Lung microvascular endothelial cell (primary cell): ENCODE measurements around the gene CDH20. TPM values are rescaled to one million over a fixed set of nuclear protein-coding genes. Genes with fewer than 3 reads are reported as not detected.
A peak's percentile ranks its signal among the peaks of the same experiment; 100 is the strongest.

Experiments used
- DNase-seq, 2 donors: peaks; one replicate each; pipeline versions ENCODE4 v3.0.0 to v3.0.0-alpha.2; 2010; ENCODE audit warnings: low read depth in 2 of 2
- total RNA-seq: library from RNA; depleted of rRNA; stranded (reverse); fragments of >200 nt; gene quantifications from 2 replicates; pipeline ENCODE4 v1.2.1, GENCODE V29; 2014

Gene CDH20
- total RNA-seq, 1 donor from 2014 or later = under 0.01 TPM

DNA sequence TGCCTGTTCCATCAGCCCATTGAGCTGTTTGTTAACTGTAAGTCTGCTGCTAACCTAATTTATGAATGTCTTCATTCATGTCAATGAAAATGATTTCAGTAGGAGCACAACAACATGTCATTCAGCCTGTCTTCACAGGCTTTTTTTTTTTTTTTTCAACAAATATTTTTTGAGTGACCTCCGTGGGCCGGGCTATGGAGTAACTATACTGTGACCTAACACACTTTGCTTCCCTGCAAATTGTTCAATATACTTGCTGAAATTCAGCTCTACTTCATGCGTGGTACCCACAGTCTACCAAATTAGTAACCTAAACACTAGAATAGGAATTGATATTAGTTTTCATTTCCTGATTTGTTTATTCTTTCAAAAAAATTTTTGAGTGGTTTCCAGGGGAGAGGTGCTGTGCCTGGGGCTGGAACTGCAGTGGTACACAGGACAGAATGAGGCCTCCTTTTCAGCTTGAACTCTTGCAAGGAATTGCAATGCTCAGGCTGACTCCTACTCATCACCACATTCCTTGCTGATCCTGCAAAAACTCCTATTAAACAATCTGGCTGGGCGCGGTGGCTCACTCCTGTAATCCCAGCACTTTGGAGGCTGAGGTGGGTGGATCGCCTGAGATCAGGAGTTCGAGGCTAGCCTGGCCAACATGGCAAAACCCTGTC lies 87.1 kb downstream of the CDH20 start:
- DNase-seq = no peak

DNA sequence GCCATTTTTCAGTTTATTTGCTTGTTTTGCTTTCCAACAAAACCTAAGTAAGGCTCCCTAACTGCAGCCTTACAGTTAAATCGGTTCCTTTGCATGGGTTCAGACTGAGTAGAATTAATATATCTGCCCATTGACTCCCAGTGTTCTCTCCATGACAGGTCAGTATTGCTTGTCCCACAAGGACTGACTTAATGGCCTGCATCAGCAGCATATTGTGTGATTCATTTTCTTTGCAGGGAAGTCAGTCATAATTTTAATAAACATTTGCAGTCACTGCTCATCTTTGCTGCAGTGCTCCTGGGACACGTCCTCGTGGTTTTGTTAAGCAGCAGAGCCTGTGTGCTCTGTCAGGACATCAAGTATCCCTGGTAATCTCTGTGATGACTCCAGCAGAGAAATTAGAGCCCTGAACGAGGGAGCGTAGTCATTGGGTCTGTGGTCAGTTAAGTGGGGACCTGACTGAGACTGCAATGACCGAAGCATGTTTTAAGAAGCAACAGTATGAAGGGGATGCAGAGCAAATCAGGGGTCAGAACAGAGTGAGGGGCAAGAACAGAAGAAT lies 93.3 kb downstream of the CDH20 start:
- DNase-seq = no peak

DNA sequence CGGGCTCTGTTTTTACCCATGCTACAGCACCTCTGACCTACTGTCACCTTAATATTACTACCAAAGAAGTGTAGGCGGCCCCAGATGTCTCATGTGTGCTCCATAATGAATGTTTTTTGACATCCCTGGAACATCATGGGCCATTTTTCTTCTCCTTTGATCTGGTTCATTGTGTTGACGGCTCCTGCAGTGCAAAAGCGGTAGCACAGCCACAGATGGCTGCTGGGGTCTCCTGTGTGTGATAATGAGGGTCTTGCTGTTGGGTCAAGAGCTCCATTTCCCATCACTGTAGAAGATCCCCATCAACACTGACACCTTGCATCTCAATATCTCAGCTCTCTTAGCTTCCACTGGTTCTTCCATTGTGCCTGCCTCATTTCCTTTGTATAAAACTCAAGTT lies 95.0 kb downstream of the CDH20 start:
- no peak for DNase-seq

DNA sequence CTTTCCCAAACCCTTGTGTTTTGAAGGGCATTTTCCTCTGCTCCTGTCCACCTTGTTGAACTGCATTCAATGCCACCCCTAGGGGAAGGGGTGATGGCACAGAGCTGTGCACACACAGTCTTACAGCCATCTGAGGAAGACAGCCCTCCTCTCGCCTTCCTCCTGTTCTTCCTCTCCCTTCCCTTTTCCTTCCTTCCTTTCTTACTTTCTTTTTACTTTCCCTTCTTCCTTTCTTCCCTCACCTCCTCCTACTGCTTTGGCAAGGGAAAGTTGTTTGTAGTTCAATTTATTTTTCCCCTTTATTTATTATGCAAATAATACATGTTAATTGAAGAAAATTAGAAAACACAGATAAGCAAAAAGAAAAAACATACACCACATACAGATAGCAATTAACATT lies 99.4 kb downstream of the CDH20 start:
- DNase-seq = no peak

DNA sequence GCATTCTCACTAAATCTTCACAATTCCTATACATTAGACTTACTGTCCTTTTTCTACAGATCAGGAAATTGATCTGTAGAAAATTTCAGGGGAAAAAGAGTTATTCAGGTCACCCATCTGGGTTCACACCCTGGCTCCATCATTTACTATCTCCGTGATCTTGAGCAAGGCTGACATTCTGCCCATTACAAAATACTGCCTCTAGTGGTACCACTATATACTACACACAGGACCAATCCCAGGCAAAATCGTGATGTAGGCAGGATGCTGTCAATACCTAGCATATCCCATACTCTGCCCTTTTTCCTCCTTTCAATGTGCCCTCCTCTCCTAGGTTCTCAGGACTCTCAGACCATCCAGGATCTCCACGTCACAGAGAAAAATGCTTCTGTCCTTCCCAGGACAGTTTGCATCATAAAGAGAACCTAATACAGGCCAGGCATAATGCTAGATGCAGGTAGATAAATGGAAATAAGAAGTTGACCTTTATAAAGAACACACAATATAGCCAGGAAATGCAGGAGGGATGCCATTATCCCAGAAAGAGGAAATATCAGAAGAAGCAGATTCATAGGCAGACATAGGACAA lies 101.9 kb downstream of the CDH20 start:
- peak; percentile 14 to 22 for DNase-seq

DNA sequence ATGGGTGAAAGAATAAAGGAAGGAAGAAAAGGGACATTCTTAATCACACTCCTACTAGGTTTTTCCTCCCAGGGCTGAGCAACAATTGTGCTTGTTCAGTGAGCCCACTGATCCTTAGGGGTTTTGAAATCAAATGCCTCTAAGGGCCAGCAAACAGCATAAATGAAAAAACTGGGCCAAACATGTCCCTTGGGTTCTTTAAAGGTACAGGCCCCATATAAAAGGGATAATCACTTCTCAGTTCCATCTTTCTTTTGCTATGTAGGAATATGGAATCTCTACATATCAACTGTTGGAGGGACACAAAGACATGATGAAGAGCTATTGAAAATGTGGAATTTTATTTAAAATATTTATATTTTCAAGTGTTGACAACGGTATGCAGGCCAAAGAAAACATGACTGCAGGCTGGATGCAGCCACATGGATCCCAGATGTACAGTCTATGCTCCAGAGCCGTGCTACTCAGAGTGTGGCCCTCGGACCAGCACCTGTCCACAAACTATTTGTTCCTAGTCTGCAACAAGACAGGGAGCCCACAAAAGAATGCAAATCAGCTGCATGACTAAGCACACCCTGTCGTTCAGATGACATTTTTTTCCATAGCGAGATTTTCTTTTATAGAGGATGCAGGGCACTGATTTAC lies 110.0 kb downstream of the CDH20 start:
- no peak for DNase-seq

DNA sequence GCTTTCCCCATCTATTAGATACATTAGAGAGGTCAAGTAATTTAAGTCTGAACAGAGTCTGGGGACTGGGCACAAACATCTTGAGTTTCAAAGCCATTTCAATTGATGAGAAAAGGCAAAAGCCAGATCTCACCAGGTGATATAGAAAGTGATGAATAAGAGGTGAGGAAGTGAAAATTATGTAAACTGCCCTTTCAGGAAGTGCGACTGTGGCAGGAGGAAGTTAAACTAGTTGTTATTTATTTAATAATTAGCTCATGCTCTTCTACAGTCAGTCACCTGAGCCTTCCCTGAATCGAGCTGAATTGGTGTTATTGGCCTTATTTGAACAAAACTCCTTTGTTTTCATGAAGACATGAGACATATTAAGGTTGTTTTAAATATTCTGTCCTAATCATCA lies 115.1 kb downstream of the CDH20 start:
- DNase-seq = no peak

DNA sequence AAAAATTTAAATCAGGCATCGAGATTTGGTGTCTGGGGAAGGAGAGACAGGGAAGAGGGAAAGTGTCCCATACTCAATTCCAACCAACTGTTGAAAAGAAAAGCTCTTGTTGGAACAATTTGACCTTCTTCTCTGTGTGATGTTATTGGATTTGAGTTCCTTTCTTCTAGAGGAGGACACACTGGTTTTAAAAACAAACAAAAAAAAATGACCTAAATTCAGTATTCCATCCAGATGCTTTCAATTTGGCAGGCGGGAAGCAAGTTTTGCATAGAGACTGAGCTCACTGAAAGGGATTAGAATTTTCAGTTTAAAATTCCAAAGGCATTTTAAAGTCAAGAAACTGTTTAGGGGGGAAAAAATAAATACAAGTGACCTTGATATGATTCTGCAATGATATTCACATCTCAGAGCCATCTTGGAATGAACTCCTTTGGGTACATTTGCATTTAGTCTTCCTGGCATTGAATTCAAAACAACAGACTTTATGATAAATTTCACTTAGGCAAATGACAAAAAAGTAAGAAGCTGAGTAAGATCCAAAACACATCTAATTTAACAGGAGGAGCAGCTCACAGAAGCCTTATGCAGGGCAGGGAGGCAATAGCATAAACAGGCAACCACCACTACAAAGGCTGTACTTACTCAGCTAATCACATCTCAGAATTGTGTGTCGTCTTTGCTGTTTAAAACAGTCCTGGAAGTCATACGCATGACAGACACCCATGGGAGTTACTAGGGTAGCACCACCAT lies 126.8 kb downstream of the CDH20 start:
- no peak for DNase-seq

DNA sequence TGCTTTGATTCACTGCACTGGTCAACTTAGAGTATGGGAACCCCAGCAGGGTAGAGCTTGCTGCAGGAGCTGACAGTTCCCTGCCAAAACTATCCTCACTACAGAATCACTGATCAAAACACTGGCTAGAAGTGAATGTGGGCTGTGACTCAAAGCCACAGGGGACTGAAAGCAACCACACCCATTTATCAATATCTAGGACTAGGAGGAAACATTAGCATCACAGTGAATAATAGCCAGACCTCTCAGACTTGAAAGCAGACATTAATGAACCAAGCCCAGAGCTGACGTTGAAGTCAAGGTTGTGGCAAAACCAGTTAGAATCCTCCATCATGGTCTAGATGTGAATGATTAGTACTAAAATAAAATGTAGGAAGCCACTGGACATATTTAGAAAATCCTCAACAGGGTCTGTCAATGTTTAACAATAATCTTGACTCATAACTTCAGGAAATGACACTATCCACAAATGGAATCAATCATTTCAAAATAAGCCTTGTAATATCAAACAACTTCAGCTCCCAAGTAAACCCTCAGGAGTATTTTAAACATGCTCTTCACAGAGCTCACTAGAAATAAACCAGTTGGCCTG lies 131.4 kb downstream of the CDH20 start:
- DNase-seq = peak in 1 of 2 donors; percentile 6

DNA sequence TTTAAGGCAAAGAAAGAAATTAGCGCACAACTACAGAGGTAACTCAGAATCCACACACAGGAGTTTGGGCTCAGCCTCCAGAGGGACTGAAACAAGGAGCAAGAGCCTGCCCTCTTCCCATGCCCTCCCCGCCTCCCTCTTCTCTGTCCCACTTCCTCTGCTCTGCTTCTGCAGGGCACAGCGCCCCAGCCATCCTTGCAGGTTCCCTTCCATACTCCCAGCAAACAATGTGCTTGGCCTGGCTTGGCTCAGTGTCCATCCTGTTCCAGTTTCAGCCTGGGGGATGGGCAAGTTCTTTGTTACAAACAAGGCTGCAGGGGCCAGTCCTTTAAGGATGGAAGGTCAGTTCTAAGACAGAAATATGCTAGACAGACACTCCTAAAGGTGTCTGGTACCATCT lies 133.5 kb downstream of the CDH20 start:
- DNase-seq = no peak

DNA sequence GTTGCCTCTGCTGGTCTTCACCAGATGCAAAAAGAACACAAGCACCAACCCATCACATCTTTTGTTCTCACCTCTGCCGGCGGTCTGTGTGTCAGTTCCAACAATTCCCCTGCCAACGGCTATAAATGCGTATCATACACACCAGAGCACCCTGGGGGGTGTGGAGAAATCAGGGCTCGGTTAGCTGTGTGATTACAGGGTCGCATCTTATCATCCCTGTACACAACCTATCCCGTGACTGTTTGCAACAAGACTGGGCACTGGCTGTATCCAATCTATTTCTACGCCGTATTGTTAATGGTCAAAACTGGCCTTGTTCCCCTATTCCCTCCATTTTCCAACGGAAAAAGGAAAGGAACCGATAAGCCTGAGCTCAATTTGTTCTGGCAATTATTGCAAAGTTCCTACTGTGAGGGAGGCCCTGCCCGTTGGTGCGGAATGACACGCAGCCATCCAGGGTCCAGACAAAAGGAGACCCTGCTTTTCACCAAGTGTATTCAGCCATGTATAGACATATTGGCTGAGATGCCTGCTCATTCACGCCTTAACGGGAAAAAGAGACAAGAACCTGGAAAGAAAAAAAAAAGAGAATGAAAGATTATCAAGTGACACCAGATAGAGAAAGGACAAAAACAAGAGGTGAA lies 136.9 kb downstream of the CDH20 start:
- DNase-seq = peak in 1 of 2 donors; percentile 24

DNA sequence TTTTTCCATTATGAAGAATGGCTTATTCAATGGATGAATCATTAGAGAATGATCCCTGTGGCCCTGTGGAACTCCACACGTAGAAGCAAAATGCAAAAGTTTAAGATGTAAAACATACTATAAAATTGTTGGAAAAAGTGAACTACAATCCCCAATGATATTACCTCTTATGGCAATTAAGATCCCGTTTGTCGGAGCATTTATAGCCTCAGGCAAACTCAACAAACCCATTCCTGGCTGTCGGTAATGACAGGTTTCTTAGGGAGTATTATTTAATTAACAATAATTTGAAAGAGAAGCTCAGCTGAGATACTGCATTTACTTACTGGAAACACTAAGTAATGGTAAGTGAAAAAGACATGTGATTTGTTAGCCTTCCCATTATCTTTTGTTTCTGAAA lies 138.3 kb downstream of the CDH20 start:
- no peak for DNase-seq

DNA sequence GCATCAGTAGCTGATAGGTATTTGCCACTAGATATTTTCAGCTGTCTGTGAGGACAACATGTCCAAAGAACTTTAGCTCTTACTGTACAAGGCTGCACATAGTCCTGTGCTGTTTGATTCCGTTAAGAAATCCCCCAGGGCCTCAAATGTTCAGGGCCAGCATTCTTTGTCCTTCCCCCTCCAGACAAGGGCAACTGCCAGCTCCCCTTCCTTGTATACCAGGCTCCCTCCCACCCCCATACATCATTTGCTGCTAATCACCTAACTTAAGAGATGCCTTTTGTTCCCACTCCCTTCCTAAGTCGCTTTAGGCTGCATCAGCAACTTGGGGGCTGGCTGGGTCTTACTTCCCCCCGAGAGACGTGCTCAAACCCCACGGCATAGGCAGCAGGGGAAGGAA lies 138.7 kb downstream of the CDH20 start:
- DNase-seq = no peak

DNA sequence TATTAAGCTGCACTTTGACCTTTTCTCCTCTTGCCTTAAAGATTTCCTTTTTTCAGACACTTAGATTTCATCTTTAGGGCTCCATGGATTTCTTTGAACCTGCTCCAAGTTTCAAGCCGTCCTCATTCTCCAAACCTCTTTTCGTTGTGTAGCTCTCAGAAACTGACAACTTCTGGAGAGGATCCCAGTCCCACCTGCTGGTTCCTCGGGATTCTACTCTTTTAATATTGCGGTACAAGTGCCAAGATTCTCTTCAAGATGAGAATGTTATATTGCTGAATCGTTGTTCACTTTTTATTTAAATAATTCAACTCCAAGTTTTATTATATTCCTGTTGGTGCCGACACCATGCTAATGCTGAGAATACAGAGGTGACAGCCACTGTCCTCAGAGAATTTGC lies 141.1 kb downstream of the CDH20 start:
- no peak for DNase-seq

DNA sequence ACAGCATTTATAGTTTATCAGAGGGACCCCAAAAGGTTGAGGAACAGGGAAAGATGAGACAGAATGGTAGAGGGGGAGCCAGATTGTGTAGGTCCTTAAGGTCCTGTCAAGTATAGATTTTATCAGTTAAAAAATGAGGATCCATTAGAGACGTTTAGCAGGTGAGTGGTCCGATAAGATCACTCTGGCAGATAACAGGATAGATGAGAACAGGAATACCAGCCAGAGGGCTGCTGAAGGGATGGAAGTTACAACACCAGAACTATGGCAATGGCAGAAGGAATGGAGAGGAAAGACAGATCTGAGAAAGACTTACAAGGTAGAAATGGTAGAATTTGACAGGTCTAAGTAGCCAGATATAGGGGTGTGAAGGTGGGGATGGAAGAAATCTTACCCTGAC lies 141.7 kb downstream of the CDH20 start:
- no peak for DNase-seq

DNA sequence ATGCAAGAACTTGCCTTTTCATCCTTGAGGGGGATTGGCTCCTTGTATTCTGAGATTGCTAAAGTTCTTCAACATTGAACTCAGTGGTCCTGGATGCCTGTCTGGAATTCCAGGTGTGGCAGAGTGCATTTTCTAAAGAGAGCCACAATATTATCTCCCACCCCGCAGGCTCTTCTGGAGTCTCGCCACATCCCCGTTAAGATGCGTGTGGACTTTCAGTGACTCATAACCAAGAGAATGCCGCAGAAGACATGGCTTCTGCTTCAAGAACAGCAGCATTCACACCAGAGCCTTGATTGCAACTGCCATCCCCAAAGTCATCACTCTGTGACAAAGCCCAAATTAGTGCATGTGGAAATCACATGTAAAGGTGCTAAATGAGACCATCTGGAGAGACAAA lies 142.7 kb downstream of the CDH20 start:
- no peak for DNase-seq

DNA sequence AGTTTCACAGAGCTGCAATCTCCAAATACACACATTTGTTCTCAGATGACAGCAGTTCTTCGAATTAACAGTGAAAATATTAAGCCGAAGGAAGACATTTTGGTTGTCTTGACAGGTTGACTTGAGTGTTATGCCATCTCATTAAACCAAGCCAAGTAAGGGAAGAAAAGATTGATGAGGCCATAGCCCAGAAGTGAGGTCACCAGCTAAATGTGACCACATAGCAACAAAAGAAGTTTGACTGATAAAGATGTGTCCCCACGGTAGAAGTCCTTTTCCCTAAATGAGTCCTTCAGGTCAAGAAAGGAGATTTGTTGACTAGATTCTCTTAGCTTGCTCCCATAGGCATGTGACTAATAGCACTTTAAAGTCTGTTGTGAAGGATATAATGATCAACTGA lies 156.1 kb downstream of the CDH20 start:
- no peak for DNase-seq

DNA sequence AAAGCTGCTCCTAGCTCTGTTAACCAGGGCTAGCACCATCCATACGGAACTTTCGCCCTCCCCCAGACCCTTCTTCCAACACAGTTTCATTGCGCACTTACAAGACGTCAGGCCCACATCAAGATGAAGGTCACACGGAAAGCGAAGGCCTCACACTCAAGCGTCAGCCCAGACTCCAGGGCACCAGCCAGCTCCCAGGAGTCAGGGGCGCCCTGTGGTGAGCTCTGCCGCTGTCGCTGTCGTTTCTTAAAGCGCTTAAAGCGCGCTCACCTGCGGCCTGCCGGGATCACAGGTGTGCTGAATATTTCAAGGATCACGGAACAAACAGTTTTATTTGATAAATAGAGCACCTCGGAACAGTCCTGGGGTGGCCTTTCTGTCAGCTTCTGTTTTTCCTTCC lies 163.1 kb downstream of the CDH20 start:
- DNase-seq = no peak

DNA sequence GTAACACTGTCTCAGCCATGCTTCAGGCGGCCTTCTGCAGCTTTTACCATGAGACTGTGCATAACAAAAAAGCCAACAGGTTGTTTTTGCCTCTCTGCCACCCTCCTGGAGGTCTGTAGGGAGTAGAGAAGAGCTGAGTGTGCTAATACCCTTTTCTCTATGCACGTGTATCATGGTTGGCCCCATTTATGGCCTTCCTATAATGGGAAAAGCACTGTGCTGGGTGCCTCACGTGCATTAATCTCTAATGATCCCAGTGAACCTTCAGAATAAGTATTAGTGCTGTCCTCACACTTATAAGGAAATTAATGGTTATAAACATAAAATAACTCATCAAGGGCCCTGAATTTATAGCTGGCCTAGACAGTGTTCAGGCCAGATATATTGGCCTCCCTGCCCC lies 164.2 kb downstream of the CDH20 start:
- no peak for DNase-seq

DNA sequence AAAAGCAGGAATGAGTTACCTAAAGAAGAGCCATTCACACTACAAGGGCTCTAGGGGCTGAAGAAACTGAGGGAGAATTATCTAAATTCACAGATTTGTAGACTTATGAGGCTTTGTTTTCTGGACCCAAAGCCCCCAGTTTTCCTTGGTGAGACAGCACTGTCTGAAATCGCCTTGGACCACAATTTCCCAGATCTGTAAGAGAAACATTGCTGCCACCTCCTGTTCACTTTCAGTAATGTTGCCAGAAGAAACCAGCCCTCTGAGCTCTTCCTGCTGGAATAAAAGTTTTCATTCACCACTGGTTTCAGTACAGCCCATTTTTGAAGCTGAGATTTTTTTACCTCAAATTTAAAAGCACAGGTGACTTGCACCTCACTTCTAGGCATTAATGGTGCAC lies 169.2 kb downstream of the CDH20 start:
- DNase-seq = peak; percentile 64 to 75

DNA sequence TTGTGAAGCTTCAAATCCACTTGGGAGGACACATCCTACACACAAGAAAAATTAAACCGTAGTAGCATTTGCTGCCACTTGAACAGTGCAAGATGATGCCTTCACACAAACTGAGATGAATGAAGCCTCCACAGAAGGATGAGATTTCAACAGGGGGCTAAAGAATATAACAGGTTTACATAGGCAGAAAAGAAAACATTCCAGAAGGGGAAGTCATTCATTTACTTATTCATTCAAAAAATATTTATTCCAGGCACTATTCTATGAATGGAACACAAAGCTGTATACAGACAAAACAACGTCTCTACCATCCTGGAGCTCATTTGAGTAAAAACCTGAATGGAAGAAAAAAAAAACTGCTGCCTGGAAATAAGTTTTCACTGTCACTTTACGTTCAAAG lies 170.5 kb downstream of the CDH20 start:
- DNase-seq = no peak
